GM23248 (cell line): Measurements from ENCODE around the gene NTPCR. TPM values are rescaled to one million over a fixed set of nuclear protein-coding genes. Genes with fewer than 3 reads are reported as not detected.
A peak's percentile ranks its signal among the peaks of the same experiment; 100 is the strongest.

Source experiments
- DNase-seq: peaks from one replicate; pipeline ENCODE4 v3.0.0-alpha.2; 2015
- H2AFZ ChIP-seq: fragments of 200-600 bp; sonication (generic); 2 replicates; pipeline ENCODE4 v1.6.1; 2016; ENCODE audit warnings: antibody characterized with exemption
- H3F3A ChIP-seq: fragments of 200-600 bp; sonication (generic); 2 replicates; pipeline ENCODE4 v1.6.1; 2016; ENCODE audit warnings: mild to moderate bottlenecking, antibody characterized with exemption, mixed run types; ENCODE audit not compliant: insufficient read depth
- H3K27ac ChIP-seq: fragments of 200-600 bp; sonication (generic); 2 replicates; pipeline ENCODE4 v1.5.1; 2016; ENCODE audit warnings: mild to moderate bottlenecking
- H3K27me3 ChIP-seq: fragments of 200-600 bp; sonication (generic); replicated peaks from 2 replicates; pipeline ENCODE4 v1.6.1; 2016; ENCODE audit warnings: mild to moderate bottlenecking; ENCODE audit not compliant: insufficient read depth
- H3K36me3 ChIP-seq: fragments of 200-600 bp; sonication (generic); 2 replicates; pipeline ENCODE4 v1.6.1; 2016; ENCODE audit warnings: low read depth, mild to moderate bottlenecking
- H3K4me1 ChIP-seq: fragments of 200-600 bp; sonication (generic); 2 replicates; pipeline ENCODE4 v1.6.1; 2016; ENCODE audit warnings: mild to moderate bottlenecking; ENCODE audit not compliant: insufficient read depth
- H3K4me2 ChIP-seq: fragments of 200-600 bp; sonication (generic); one replicate; pipeline ENCODE4 v1.6.1; 2016; ENCODE audit warnings: mild to moderate bottlenecking; ENCODE audit not compliant: unreplicated experiment
- H3K4me3 ChIP-seq: fragments of 200-600 bp; sonication (generic); 2 replicates; pipeline ENCODE4 v1.5.1; 2016; ENCODE audit warnings: mild to moderate bottlenecking
- H3K79me2 ChIP-seq: fragments of 200-600 bp; sonication (generic); 2 replicates; pipeline ENCODE4 v1.6.1; 2016; ENCODE audit warnings: mild to moderate bottlenecking; ENCODE audit not compliant: insufficient read depth
- H3K9ac ChIP-seq: fragments of 200-600 bp; sonication (generic); 2 replicates; pipeline ENCODE4 v1.6.1; 2016; ENCODE audit warnings: mild to moderate bottlenecking
- H3K9me2 ChIP-seq: fragments of 200-600 bp; sonication (generic); 2 replicates; pipeline ENCODE4 v1.6.1; 2016; ENCODE audit warnings: mixed run types, mild to moderate bottlenecking, moderate library complexity; ENCODE audit not compliant: insufficient read depth
- H3K9me3 ChIP-seq: fragments of 200-600 bp; sonication (generic); one replicate; pipeline ENCODE4 v1.6.1; 2017; ENCODE audit warnings: low read depth
- H4K20me1 ChIP-seq: fragments of 200-600 bp; sonication (generic); 2 replicates; pipeline ENCODE4 v1.6.0; 2016; ENCODE audit not compliant: insufficient read depth
- EZH2 ChIP-seq: fragments of 200-600 bp; sonication (generic); IDR thresholded peaks from 2 replicates; pipeline ENCODE4 v1.6.1; 2018; ENCODE audit warnings: antibody characterized with exemption, mild to moderate bottlenecking; ENCODE audit not compliant: insufficient read depth, poor library complexity, severe bottlenecking
- EZH2phosphoT487 ChIP-seq: fragments of 200-600 bp; sonication (generic); IDR thresholded peaks from 2 replicates; pipeline ENCODE4 v1.6.1; 2018; ENCODE audit warnings: antibody characterized with exemption, moderate library complexity, mild to moderate bottlenecking, low read depth; ENCODE audit not compliant: insufficient read depth
- WGBS, 2 experiments: methylation state at CpG; one replicate each; pipeline ENCODE4 v1.1.6; 2015 to 2017; ENCODE audit warnings: low lambda C conversion rate in 2 of 2, low coverage in 1 of 2; ENCODE audit errors: missing lambda C conversion rate in 2 of 2; 5-methylcytosine and 5-hydroxymethylcytosine counted together
- in situ Hi-C: fragments of 300-500 bp; cut with MboI; formaldehyde crosslinking; loops from 2 replicates; pipeline ENCODE4 v1.15.0; 2020
- polyA plus RNA-seq: library from polyadenylated mRNA; unstranded; fragments of >200 nt; fragmentation: Nextera tagmentation; extraction: Ambion mirVana; gene quantifications from 2 replicates; pipeline ENCODE4 v1.2.1, GENCODE V29; 2016
- total RNA-seq: library from RNA; depleted of rRNA; stranded (reverse); fragments of >200 nt; shearing (Covaris generic); gene quantifications from 2 replicates; pipeline ENCODE4 v1.2.3, GENCODE V29; 2014

NTPCR gene
- total and polyA plus RNA-seq, 2 experiments from 2014 or later = 23.8 to 67.2 TPM

- Histone ChIP-seq H2AFZ (no peak overlapping the region), H3K79me2 (no peaks in the 10 kb centered on the region), H3K9ac (no peak overlapping the region), H3K27me3 (no peaks in the 10 kb centered on the region), H3K9me2 (no peaks in the 10 kb centered on the region), H3K4me3 (no peak overlapping the region), H3K4me1 (peaks cover 8% of the 10 kb centered on the region; the same call in 1 of the 2 replicates), H3K4me2 (no peak overlapping the region), H4K20me1 (no peaks in the 10 kb centered on the region), H3F3A (0 out of 2 replicates have a peak, but pooled peaks cover 9% of the 10 kb centered on the region), H3K27ac (no peak overlapping the region), H3K36me3 (peaks cover 8% of the 10 kb centered on the region), H3K9me3 (peaks cover 4% of the 10 kb centered on the region)
- in situ Hi-C loops = no loop called here
- no peak for TF ChIP-seq EZH2phosphoT487
- no peak for TF ChIP-seq EZH2
- DNase-seq = no peak
- WGBS, 2 experiments = 61 to 70% methylated on average over 4 of the region's 4 CpGs
Observed at GRCh38 chr1:232978815-232979214, 28.4 kb downstream of the NTPCR start.

GRCh38 chr1:232979558-232979957 is 29.1 kb downstream of the NTPCR start:
- DNase-seq = no peak

GRCh38 chr1:232980355-232980978 is 30.1 kb downstream of the NTPCR start:
- Histone ChIP-seq H3K36me3 (no peaks in the 10 kb centered on the region), H3K4me2 (peak overlapping the region; percentile 38)
- 37 to 40% methylated on average over 13 of the region's 13 CpGs for WGBS, 2 experiments

More at GRCh38 chr1:232979558-232979957, 29.1 kb downstream of the NTPCR start:
- H3F3A ChIP-seq = 0 out of 2 replicates have a peak, but pooled peaks cover 5% of the 10 kb centered on the region
- peaks cover 8% of the 10 kb centered on the region; the same call in 1 of the 2 replicates for H3K4me1 ChIP-seq
- peaks cover under 1% of the 10 kb centered on the region; the same call in 1 of the 2 replicates for H3K36me3 ChIP-seq
- in situ Hi-C loops = no loop called here
- TF ChIP-seq EZH2phosphoT487 (no peak), EZH2 (no peak)
- H3K9ac ChIP-seq = no peak overlapping the region
- no peak overlapping the region for H3K27ac ChIP-seq
- no peaks in the 10 kb centered on the region for H3K79me2 ChIP-seq
- no peaks in the 10 kb centered on the region for H3K9me3 ChIP-seq
- no peaks in the 10 kb centered on the region for H3K27me3 ChIP-seq
- H3K4me3 ChIP-seq = no peak overlapping the region
- no peaks in the 10 kb centered on the region for H3K9me2 ChIP-seq
- no peak overlapping the region for H2AFZ ChIP-seq
- H4K20me1 ChIP-seq = no peaks in the 10 kb centered on the region
- H3K4me2 ChIP-seq = no peak overlapping the region
- 98 to 99% methylated on average over 6 of the region's 6 CpGs for WGBS, 2 experiments

GRCh38 chr1:232980986-232981560 is 30.7 kb downstream of the NTPCR start:
- in situ Hi-C loops = no loop called here
- Histone ChIP-seq H2AFZ (no peak overlapping the region), H3K9me2 (no peaks in the 10 kb centered on the region), H3K9me3 (no peaks in the 10 kb centered on the region), H3K4me2 (peak overlapping the region; percentile 38), H4K20me1 (no peaks in the 10 kb centered on the region), H3K4me1 (peaks cover 8% of the 10 kb centered on the region; the same call in 1 of the 2 replicates), H3K27me3 (no peaks in the 10 kb centered on the region), H3K4me3 (no peak overlapping the region), H3K36me3 (no peaks in the 10 kb centered on the region), H3K79me2 (no peaks in the 10 kb centered on the region), H3F3A (0 out of 2 replicates have a peak, but pooled peaks cover 5% of the 10 kb centered on the region), H3K27ac (no peak overlapping the region), H3K9ac (no peak overlapping the region)
- 42 to 43% methylated on average over 9 of the region's 9 CpGs for WGBS, 2 experiments
- TF ChIP-seq EZH2 = no peak
- no peak for TF ChIP-seq EZH2phosphoT487
- DNase-seq = no peak

More at GRCh38 chr1:232980355-232980978, 30.1 kb downstream of the NTPCR start:
- Histone ChIP-seq H3K9me3 (no peaks in the 10 kb centered on the region), H3K9ac (no peak overlapping the region), H4K20me1 (no peaks in the 10 kb centered on the region), H3K4me3 (no peak overlapping the region), H3F3A (0 out of 2 replicates have a peak, but pooled peaks cover 5% of the 10 kb centered on the region), H3K27me3 (no peaks in the 10 kb centered on the region), H2AFZ (no peak overlapping the region), H3K79me2 (no peaks in the 10 kb centered on the region), H3K9me2 (no peaks in the 10 kb centered on the region), H3K27ac (no peak overlapping the region), H3K4me1 (peaks cover 8% of the 10 kb centered on the region; the same call in 1 of the 2 replicates)
- in situ Hi-C loops = no loop called here
- TF ChIP-seq EZH2 (no peak), EZH2phosphoT487 (no peak)
- peak; percentile 47 for DNase-seq
